OCI-LY3 (cell line): ENCODE results near the gene NR2F6.
"Not testable (repeated sequence)": the region's sequence is repeated elsewhere in the genome, so short reads cannot be mapped to it uniquely, and the experiment has no call there.

Experiments used
- EZH2phosphoT487 ChIP-seq: fragments of 200-600 bp; shearing (Covaris generic); IDR thresholded peaks from 2 replicates; pipeline ENCODE4 v1.6.1; 2018; ENCODE audit warnings: antibody characterized with exemption, mixed run types, low read depth
- TF ChIP-seq, protein P1 (sequence below): fragments of 200-600, 300-600 bp; sonication (generic); IDR thresholded peaks from 2 replicates; pipeline ENCODE4 v1.5.1; 2014; ENCODE audit warnings: antibody characterized with exemption, low read length, low read depth

DNA sequence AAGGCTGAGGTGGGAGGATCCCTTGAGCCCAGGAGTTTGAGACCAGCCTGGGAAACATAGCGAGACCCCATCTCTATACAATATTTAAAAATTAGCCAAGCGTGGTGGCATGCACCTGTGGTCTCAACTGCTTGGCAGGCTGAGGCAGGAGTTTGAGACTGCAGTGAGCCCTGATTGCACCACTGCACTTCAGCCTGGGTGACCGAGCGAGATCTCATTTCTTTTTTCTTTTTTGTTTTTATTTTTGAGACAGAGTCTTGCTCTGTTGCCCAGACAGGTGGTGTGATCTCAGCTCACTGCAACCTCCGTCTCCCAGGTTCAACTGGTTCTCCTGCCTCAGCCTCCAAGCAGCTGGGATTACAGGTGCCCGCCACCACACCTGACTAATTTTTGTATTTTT lies 54.0 kb downstream of the NR2F6 start:
- TF ChIP-seq, protein P1, sequence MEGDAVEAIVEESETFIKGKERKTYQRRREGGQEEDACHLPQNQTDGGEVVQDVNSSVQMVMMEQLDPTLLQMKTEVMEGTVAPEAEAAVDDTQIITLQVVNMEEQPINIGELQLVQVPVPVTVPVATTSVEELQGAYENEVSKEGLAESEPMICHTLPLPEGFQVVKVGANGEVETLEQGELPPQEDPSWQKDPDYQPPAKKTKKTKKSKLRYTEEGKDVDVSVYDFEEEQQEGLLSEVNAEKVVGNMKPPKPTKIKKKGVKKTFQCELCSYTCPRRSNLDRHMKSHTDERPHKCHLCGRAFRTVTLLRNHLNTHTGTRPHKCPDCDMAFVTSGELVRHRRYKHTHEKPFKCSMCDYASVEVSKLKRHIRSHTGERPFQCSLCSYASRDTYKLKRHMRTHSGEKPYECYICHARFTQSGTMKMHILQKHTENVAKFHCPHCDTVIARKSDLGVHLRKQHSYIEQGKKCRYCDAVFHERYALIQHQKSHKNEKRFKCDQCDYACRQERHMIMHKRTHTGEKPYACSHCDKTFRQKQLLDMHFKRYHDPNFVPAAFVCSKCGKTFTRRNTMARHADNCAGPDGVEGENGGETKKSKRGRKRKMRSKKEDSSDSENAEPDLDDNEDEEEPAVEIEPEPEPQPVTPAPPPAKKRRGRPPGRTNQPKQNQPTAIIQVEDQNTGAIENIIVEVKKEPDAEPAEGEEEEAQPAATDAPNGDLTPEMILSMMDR = not testable (repeated sequence)
- not testable (repeated sequence) for TF ChIP-seq EZH2phosphoT487
